A549 (cell line): ENCODE results near the gene MUC5AC.

ENCODE experiments used
- ELK1 ChIP-seq: fragments of 150-350 bp; IDR thresholded peaks from 2 replicates; pipeline ENCODE4 v1.6.1; 2014; ENCODE audit warnings: low read depth, mild to moderate bottlenecking, low read length
- KDM1A ChIP-seq: fragments of 200-600 bp; sonication (generic); IDR thresholded peaks from 2 replicates; pipeline ENCODE4 v1.6.1; 2016; ENCODE audit warnings: low read depth, mild to moderate bottlenecking
- PBX3 ChIP-seq: IDR thresholded peaks from 2 replicates; pipeline ENCODE4 v1.6.1; 2012
- POLR2A ChIP-seq: IDR thresholded peaks from 2 replicates; pipeline ENCODE4 v1.6.1; 2012; ENCODE audit warnings: mild to moderate bottlenecking, low read length
- RFX5 ChIP-seq: fragments of 450-650 bp; IDR thresholded peaks from 2 replicates; pipeline ENCODE4 v1.7.1; 2014; ENCODE audit warnings: antibody characterized with exemption, mild to moderate bottlenecking, moderate library complexity
- SMC3 ChIP-seq: fragments of >200 bp; sonication (Bioruptor Twin); formaldehyde crosslinking; IDR thresholded peaks from 3 replicates; pipeline ENCODE4 v1.6.1; 2018; ENCODE audit warnings: inconsistent platforms
- TP53 ChIP-seq: fragments of 250-450 bp; sonication (Bioruptor Pico); IDR thresholded peaks from 2 replicates; pipeline ENCODE4 v1.5.0; 2021; ENCODE audit warnings: mild to moderate bottlenecking, moderate library complexity
- TF ChIP-seq, protein P1 (sequence below): fragments of >200 bp; sonication (Bioruptor Twin); formaldehyde crosslinking; IDR thresholded peaks from 3 replicates; pipeline ENCODE4 v1.5.1; 2016
- TF ChIP-seq, protein P2 (sequence below): fragments of >200 bp; sonication (Bioruptor Twin); formaldehyde crosslinking; IDR thresholded peaks from 3 replicates; pipeline ENCODE4 v1.6.1; 2016

GRCh38 chr11:1168721-1169161 is 11.0 kb downstream of the MUC5AC start:
- TF ChIP-seq, protein P1, sequence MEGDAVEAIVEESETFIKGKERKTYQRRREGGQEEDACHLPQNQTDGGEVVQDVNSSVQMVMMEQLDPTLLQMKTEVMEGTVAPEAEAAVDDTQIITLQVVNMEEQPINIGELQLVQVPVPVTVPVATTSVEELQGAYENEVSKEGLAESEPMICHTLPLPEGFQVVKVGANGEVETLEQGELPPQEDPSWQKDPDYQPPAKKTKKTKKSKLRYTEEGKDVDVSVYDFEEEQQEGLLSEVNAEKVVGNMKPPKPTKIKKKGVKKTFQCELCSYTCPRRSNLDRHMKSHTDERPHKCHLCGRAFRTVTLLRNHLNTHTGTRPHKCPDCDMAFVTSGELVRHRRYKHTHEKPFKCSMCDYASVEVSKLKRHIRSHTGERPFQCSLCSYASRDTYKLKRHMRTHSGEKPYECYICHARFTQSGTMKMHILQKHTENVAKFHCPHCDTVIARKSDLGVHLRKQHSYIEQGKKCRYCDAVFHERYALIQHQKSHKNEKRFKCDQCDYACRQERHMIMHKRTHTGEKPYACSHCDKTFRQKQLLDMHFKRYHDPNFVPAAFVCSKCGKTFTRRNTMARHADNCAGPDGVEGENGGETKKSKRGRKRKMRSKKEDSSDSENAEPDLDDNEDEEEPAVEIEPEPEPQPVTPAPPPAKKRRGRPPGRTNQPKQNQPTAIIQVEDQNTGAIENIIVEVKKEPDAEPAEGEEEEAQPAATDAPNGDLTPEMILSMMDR = no peak
- no peak for TF ChIP-seq POLR2A
- no peak for TF ChIP-seq KDM1A
- no peak for TF ChIP-seq RFX5
- TF ChIP-seq, protein P2, sequence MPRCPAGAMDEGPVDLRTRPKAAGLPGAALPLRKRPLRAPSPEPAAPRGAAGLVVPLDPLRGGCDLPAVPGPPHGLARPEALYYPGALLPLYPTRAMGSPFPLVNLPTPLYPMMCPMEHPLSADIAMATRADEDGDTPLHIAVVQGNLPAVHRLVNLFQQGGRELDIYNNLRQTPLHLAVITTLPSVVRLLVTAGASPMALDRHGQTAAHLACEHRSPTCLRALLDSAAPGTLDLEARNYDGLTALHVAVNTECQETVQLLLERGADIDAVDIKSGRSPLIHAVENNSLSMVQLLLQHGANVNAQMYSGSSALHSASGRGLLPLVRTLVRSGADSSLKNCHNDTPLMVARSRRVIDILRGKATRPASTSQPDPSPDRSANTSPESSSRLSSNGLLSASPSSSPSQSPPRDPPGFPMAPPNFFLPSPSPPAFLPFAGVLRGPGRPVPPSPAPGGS = no peak
- no peak for TF ChIP-seq SMC3
- TF ChIP-seq TP53 (CRISPR knock-in tag) = no peak
- no peak for TF ChIP-seq ELK1
- TF ChIP-seq PBX3 = no peak
